Neural cell (in vitro differentiated cells): ENCODE data around the gene ICOSLG. TPM values are rescaled to one million over a fixed set of nuclear protein-coding genes. Genes with fewer than 3 reads are reported as not detected.

Experiments
- H2AFZ ChIP-seq: fragments of 200-600, 300-800 bp; sonication (generic), shearing (Covaris generic); 2 replicates; pipeline ENCODE4 v1.6.0; 2014; ENCODE audit warnings: low read depth, mild to moderate bottlenecking, antibody characterized with exemption, low read length, moderate library complexity
- H3F3A ChIP-seq: fragments of 200-600 bp; shearing (Covaris generic); 2 replicates; pipeline ENCODE4 v1.6.1; 2016; ENCODE audit warnings: mild to moderate bottlenecking, moderate library complexity, mixed read lengths, antibody characterized with exemption, low read length; ENCODE audit not compliant: insufficient read depth, poor library complexity, severe bottlenecking
- H3K27ac ChIP-seq: fragments of 200-600, 300-800 bp; sonication (generic), shearing (Covaris generic); 2 replicates; pipeline ENCODE4 v1.5.1; 2014; ENCODE audit warnings: mild to moderate bottlenecking, low read length, moderate library complexity
- H3K27me3 ChIP-seq: fragments of 300-800, 200-600 bp; sonication (generic), shearing (Covaris generic); 2 replicates; pipeline ENCODE4 v1.6.0; 2014; ENCODE audit warnings: mild to moderate bottlenecking, low read depth, low read length, moderate library complexity; ENCODE audit not compliant: insufficient read depth
- H3K36me3 ChIP-seq: fragments of 300-800, 200-600 bp; sonication (generic), shearing (Covaris generic); 2 replicates; pipeline ENCODE4 v1.5.1; 2014; ENCODE audit warnings: mild to moderate bottlenecking, antibody characterized with exemption, low read length, moderate library complexity; ENCODE audit not compliant: insufficient read depth
- H3K4me2 ChIP-seq: fragments of 300-800, 200-600 bp; sonication (generic), shearing (Covaris generic); 2 replicates; pipeline ENCODE4 v1.6.0; 2014; ENCODE audit warnings: mild to moderate bottlenecking, low read length
- H3K4me3 ChIP-seq: fragments of 300-800, 200-600 bp; sonication (generic), shearing (Covaris generic); 2 replicates; pipeline ENCODE4 v1.5.1; 2014; ENCODE audit warnings: mild to moderate bottlenecking, low read length, moderate library complexity
- H3K79me2 ChIP-seq: fragments of 200-600 bp; shearing (Covaris generic); replicated peaks from 2 replicates; pipeline ENCODE4 v1.6.0; 2014; ENCODE audit warnings: mild to moderate bottlenecking, low read length, moderate library complexity; ENCODE audit not compliant: insufficient read depth
- H3K9ac ChIP-seq: fragments of 300-800, 200-600 bp; sonication (generic), shearing (Covaris generic); 2 replicates; pipeline ENCODE4 v1.6.1; 2016; ENCODE audit warnings: mild to moderate bottlenecking, low read length, mixed read lengths
- H3K9me2 ChIP-seq: fragments of 200-600 bp; shearing (Covaris generic); 2 replicates; pipeline ENCODE4 v1.6.1; 2016; ENCODE audit warnings: mild to moderate bottlenecking, low read length, mixed read lengths; ENCODE audit not compliant: insufficient read depth
- H3K9me3 ChIP-seq: fragments of 200-600, 300-800 bp; sonication (generic), shearing (Covaris generic); 2 replicates; pipeline ENCODE4 v1.6.1; 2016; ENCODE audit warnings: mild to moderate bottlenecking, mixed run types, low read length, moderate library complexity, mixed read lengths
- H4K20me1 ChIP-seq: fragments of 200-600 bp; shearing (Covaris generic); 2 replicates; pipeline ENCODE4 v1.6.1; 2016; ENCODE audit warnings: mild to moderate bottlenecking, mixed run types; ENCODE audit not compliant: insufficient read depth
- EP300 ChIP-seq: fragments of 450-650 bp; conservative IDR thresholded peaks from 2 replicates; pipeline ENCODE4 v1.6.1; 2014; ENCODE audit warnings: antibody characterized with exemption, mild to moderate bottlenecking, moderate library complexity; ENCODE audit not compliant: poor library complexity, severe bottlenecking
- EZH2 ChIP-seq: fragments of 200-600, 300-800 bp; shearing (Covaris generic), sonication (generic); IDR thresholded peaks from 2 replicates; pipeline ENCODE4 v1.6.1; 2014; ENCODE audit warnings: antibody characterized with exemption, low read length, borderline replicate concordance, mild to moderate bottlenecking; ENCODE audit not compliant: insufficient read depth, poor library complexity, severe bottlenecking
- MXI1 ChIP-seq: fragments of 450-650 bp; conservative IDR thresholded peaks from 2 replicates; pipeline ENCODE4 v1.6.1; 2014; ENCODE audit warnings: antibody characterized with exemption, mild to moderate bottlenecking; ENCODE audit not compliant: poor library complexity, severe bottlenecking
- POLR2AphosphoS5 ChIP-seq: IDR thresholded peaks from 2 replicates; pipeline ENCODE4 v1.6.1; 2012
- RAD21 ChIP-seq: fragments of 450-650 bp; conservative IDR thresholded peaks from 2 replicates; pipeline ENCODE4 v1.6.1; 2014; ENCODE audit warnings: antibody characterized with exemption, mild to moderate bottlenecking, moderate library complexity
- REST ChIP-seq: IDR thresholded peaks from 2 replicates; pipeline ENCODE4 v1.6.1; 2012; ENCODE audit warnings: borderline replicate concordance
- SMC3 ChIP-seq: fragments of 450-650 bp; conservative IDR thresholded peaks from 2 replicates; pipeline ENCODE4 v1.6.1; 2014; ENCODE audit warnings: antibody characterized with exemption, mild to moderate bottlenecking, moderate library complexity; ENCODE audit not compliant: poor library complexity
- TAF1 ChIP-seq: IDR thresholded peaks from 2 replicates; pipeline ENCODE4 v1.6.1; 2012; ENCODE audit warnings: low read depth
- polyA plus RNA-seq: library from polyadenylated mRNA; depleted of rRNA; stranded (reverse); fragments of >200 nt; gene quantifications from 2 replicates; pipeline ENCODE4 v1.2.3, GENCODE V29; 2014
- TF ChIP-seq, protein P1 (sequence below): fragments of 450-650 bp; IDR thresholded peaks from 2 replicates; pipeline ENCODE4 v1.5.1; 2014; ENCODE audit warnings: antibody characterized with exemption, mild to moderate bottlenecking, moderate library complexity; ENCODE audit not compliant: poor library complexity, severe bottlenecking

The ICOSLG gene
- polyA plus RNA-seq, 1 donor from 2014 or later = not detected

GRCh38 chr21:44273046-44273445, 32.3 kb upstream of the ICOSLG start:
- H3K79me2 ChIP-seq = no peaks in the 10 kb centered on the region
- H3K36me3 ChIP-seq = no peaks in the 10 kb centered on the region
- no peaks in the 10 kb centered on the region for H4K20me1 ChIP-seq
- TF ChIP-seq MXI1 = no peak
- TF ChIP-seq RAD21 = no peak
- TF ChIP-seq EZH2 = no peak
- TF ChIP-seq EP300 = no peak
- TF ChIP-seq TAF1 = no peak
- TF ChIP-seq, protein P1, sequence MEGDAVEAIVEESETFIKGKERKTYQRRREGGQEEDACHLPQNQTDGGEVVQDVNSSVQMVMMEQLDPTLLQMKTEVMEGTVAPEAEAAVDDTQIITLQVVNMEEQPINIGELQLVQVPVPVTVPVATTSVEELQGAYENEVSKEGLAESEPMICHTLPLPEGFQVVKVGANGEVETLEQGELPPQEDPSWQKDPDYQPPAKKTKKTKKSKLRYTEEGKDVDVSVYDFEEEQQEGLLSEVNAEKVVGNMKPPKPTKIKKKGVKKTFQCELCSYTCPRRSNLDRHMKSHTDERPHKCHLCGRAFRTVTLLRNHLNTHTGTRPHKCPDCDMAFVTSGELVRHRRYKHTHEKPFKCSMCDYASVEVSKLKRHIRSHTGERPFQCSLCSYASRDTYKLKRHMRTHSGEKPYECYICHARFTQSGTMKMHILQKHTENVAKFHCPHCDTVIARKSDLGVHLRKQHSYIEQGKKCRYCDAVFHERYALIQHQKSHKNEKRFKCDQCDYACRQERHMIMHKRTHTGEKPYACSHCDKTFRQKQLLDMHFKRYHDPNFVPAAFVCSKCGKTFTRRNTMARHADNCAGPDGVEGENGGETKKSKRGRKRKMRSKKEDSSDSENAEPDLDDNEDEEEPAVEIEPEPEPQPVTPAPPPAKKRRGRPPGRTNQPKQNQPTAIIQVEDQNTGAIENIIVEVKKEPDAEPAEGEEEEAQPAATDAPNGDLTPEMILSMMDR = no peak
- TF ChIP-seq POLR2AphosphoS5 = no peak
- TF ChIP-seq SMC3 = no peak
- H3K9ac ChIP-seq = no peak overlapping the region
- H3F3A ChIP-seq = no peaks in the 10 kb centered on the region
- H3K4me2 ChIP-seq = no peak overlapping the region
- H3K27ac ChIP-seq = no peak overlapping the region
- no peaks in the 10 kb centered on the region for H3K9me2 ChIP-seq
- no peak overlapping the region for H3K4me3 ChIP-seq
- no peaks in the 10 kb centered on the region for H3K9me3 ChIP-seq
- no peak overlapping the region for H2AFZ ChIP-seq
- no peaks in the 10 kb centered on the region for H3K27me3 ChIP-seq

DNA sequence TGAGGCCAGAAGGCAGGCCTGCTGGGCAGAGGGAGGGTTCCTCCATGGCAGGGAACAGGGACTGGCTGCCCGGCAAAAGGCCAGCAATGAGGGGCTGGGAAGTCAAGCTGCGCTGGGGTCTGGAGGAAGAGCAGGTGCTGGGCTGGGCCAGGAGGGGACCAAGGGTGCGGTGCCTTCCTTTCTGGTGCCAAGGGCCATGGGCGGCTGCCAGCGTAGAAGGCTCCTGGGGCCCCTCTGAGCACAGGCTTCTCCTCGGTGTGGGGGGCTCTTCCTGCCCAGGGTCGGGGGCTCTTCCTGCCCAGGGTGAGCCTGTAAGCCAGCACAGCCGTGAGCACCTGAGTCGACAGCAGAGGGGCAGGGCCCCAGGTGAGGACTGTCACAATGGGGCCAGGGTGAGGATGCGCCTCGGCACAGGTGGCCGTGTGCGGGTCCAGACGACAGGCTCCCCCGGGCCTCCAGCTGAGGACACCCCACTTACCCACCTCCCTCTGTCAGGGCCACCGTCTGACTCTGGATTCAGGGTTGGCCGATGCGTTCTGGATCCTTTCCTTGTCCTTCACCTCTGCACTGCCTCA, 31.6 kb upstream of the ICOSLG start:
- no peaks in the 10 kb centered on the region for H4K20me1 ChIP-seq
- no peak overlapping the region for H3K4me2 ChIP-seq
- no peak overlapping the region for H2AFZ ChIP-seq
- no peak overlapping the region for H3K27ac ChIP-seq
- H3K4me3 ChIP-seq = no peak overlapping the region
- TF ChIP-seq EP300 (no peak), EZH2 (no peak)
- no peaks in the 10 kb centered on the region for H3K79me2 ChIP-seq
- no peaks in the 10 kb centered on the region for H3K9me3 ChIP-seq
- H3K36me3 ChIP-seq = no peaks in the 10 kb centered on the region
- H3K9me2 ChIP-seq = no peaks in the 10 kb centered on the region
- no peak overlapping the region for H3K9ac ChIP-seq
- H3F3A ChIP-seq = no peaks in the 10 kb centered on the region
- H3K27me3 ChIP-seq = no peaks in the 10 kb centered on the region

GRCh38 chr21:44271558-44272283, 31.0 kb upstream of the ICOSLG start:
- no peak overlapping the region for H3K4me2 ChIP-seq
- H4K20me1 ChIP-seq = no peaks in the 10 kb centered on the region
- H3K27me3 ChIP-seq = no peaks in the 10 kb centered on the region
- no peak overlapping the region for H2AFZ ChIP-seq
- no peaks in the 10 kb centered on the region for H3K79me2 ChIP-seq
- no peak overlapping the region for H3K9ac ChIP-seq
- H3F3A ChIP-seq = no peaks in the 10 kb centered on the region
- H3K4me3 ChIP-seq = no peak overlapping the region
- H3K27ac ChIP-seq = no peak overlapping the region
- no peaks in the 10 kb centered on the region for H3K36me3 ChIP-seq
- TF ChIP-seq REST (no peak), SMC3 (no peak), TAF1 (no peak), EZH2 (no peak), RAD21 (no peak), MXI1 (no peak), EP300 (no peak), POLR2AphosphoS5 (no peak)
- TF ChIP-seq, protein P1 = no peak
- H3K9me2 ChIP-seq = no peaks in the 10 kb centered on the region
- H3K9me3 ChIP-seq = no peaks in the 10 kb centered on the region
